ENCODE measurements around the gene CALML3.

The CALML3 gene

GRCh38 chr10:5538892-5539651 is 14.3 kb downstream of the CALML3 start:
- DNase-seq (ENCODE audit: low read depth) = no peak

- DNase-seq (ENCODE audit: low read depth) = no peak
Measured at GRCh38 chr10:5540080-5540479, 15.3 kb downstream of the CALML3 start.

GRCh38 chr10:5540891-5541290 is 16.1 kb downstream of the CALML3 start:
- no peak for DNase-seq (ENCODE audit: low read depth)

- DNase-seq (ENCODE audit: low read depth) = no peak
Measured at GRCh38 chr10:5542100-5542499, 17.3 kb downstream of the CALML3 start.

- DNase-seq (ENCODE audit: low read depth) = no peak
Measured at GRCh38 chr10:5543623-5544022, 18.9 kb downstream of the CALML3 start.

DNA sequence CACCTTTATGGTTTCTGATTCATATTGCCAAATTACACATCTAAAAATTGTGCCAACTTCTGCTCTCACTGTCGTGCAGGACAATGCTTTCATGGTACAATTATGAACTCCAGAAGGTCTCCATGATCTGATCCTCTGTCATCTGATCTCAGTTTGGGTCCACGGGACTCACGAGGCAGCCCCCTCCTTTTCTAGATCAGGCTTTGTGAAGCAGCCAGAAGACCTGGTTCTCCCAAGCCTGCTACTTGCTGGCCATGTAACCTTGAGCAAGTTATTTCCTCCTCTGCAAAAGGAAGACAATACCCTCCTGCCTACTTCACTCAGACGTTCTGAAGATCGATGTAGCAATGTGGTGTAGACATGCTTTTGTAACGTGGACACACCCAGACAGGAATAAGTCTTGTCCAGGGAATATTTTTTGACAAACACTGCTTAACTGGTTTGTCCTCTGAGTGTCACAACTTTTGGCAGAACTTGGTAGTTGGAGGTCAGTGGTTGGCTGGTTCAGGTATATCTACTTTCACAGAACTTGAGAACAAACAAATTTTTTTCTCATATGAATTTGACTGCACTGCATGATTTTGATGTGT is 19.6 kb downstream of the CALML3 start:
- DNase-seq (ENCODE audit: low read depth) = no peak

- no peak for DNase-seq (ENCODE audit: low read depth)
Measured at GRCh38 chr10:5545011-5545410, 20.2 kb downstream of the CALML3 start.

DNA sequence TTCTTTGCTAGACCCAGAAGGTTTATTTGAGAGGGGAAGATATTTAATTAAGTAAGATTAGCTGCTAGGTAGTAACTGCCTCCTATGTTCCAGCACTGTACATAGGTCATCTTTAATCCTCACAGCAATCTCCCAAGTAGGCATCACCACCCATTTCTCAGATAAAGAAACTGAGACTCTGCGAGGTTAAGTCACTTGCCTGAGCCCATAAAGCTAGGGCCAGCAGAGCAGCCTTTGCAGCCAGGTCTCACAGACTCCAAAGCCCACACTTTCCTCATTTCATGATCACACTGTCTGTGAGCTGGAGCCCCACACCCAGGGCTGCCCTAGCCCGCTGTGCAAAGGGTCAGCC is 20.6 kb downstream of the CALML3 start:
- DNase-seq (ENCODE audit: low read depth) = no peak

DNA sequence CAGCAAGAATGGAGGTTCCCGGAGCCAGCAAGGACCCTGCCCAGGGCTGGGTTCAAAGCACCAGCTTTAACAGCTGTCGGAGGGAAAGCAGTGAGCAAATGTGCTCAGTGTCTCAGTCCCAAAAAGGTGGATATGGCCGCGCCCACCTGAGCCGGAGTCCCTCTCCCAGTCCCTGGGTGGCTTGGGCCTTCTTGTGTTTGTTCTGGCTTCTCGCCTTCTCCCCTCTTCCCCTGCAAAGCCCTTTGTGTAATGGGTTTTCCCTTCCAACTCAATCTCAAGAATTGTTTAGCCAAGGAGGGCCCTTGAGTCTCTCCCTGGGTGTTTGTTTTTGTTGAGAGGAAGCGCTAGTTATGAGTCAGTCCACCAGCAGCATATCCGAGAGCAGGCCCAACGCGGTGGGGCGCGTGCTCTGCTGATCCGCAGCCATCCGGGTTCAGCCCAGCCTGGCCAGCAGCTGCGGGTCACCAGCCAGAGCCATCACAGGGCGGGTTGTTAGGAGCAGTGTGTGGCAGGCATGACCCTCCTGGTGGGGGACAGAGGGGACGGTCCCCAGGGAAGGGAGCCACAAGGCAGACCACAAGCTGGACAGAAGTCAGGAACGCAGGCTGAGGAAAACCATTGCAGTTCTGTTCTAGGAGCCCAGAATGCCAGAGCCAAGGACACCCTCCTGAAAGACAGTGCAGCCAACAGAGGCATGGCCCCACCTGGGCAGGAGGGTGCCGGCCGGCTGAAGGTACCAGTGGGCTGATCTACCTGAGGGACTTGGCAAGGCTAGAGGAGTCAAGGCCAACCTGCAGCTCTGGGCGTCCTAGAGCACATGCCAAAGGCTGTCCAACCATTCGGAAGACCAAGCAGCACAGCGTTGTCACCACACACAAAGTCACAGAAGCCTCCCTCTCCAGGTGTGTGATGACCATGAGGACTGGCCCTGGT is 21.3 kb downstream of the CALML3 start:
- no peak for DNase-seq (ENCODE audit: low read depth)

DNA sequence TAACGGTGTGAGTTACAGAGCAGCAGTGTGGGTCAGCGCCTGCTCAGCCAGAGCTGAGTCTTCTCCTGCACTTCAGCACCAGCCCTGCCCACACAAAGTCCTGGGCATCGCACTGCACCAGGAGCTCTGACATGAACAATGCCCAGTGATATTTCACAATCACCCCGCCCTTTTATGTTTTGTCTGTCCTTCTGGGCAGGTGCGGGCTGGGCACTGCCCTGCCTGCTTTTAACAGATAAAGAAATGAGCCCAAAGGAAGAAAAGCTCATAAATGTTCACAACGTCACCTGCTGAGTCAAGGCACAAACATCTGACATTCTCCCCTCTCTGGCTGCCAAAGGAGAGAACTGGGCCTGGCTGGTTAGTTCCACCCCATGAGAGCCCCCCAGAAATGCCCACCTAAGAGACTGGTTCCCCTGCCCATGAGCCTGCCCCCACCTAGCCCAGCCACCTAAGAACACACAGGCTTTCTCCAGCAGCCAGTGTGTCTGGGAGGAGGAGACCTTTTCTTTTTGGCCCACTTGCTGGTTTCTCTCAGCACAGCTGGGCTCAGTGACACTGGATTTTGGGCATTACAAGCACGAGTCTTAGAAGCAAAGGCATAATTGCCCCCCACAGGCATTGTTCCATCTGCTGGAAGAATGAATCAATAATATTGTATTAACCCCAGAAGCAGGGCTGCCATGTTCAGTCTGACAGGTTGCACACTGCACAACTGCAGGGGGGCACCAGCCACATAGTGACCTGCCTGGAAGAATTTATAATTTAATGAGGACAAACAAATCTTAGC is 22.3 kb downstream of the CALML3 start:
- DNase-seq (ENCODE audit: low read depth) = no peak

DNA sequence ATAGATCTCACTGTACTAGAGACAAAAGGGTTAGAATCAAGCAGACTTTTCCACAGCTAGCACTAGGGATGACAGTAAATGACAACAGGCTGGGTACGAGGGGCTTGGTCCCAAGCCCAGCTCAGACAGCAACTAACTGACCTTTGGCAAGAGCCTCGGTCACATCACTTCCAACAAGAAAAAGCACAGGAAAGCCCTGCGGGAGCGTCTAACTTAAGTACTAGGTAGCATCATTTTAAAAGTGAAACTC is 22.8 kb downstream of the CALML3 start:
- DNase-seq (ENCODE audit: low read depth) = no peak

GRCh38 chr10:5547931-5548660 is 23.3 kb downstream of the CALML3 start:
- DNase-seq (ENCODE audit: low read depth) = no peak

DNA sequence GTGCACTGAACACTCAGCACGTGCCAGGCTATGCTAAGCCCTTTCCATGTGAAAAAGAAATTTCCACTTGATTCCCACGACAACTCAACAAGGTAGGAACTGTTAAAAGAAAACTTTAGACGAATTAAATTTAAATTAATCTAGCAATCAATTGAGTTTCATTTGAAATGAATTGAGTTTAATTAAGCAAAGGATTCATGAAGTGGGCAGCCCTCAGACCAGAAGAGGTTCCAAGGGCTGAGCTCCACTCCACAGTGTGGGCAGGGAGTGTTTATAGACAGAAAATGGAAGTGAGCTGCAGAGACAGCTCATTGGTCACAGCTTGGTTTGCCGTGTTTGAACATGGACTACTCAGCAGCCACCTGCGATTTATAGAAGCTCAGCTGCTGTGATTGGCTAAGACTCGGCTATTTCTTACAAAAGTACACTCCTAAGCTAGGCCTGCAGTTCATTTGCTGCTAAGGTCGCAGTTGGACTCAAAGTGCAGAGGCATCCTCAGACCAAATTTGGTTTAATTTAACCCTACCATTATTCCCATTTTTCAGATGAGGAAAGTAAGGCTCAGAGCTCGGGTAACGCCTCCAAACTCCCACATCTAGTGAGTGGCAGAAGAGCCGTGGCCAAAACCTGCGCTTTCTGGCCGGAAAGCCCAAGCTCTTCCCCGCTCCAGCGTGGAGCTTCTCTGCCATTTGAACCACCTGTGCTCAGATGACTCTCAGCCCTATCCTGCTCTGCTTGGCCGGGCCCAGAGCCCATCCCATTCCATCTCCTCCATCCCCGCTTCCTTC is 24.9 kb downstream of the CALML3 start:
- no peak for DNase-seq (ENCODE audit: low read depth)

DNA sequence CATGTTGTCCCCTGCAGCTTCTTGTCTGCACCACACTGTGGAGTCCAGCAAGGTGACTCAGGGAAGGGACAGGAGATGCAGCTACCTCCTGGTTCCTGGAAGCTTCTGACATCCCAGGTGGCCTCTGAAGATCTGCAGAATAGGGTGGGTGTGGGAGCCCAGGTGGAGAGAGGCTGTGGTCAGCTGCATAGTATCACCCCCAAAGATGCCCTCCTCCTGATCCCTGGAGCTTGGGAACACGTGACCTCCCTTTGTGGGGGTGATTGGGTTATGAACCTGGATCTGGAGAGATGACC is 25.4 kb downstream of the CALML3 start:
- no peak for DNase-seq (ENCODE audit: low read depth)

DNA sequence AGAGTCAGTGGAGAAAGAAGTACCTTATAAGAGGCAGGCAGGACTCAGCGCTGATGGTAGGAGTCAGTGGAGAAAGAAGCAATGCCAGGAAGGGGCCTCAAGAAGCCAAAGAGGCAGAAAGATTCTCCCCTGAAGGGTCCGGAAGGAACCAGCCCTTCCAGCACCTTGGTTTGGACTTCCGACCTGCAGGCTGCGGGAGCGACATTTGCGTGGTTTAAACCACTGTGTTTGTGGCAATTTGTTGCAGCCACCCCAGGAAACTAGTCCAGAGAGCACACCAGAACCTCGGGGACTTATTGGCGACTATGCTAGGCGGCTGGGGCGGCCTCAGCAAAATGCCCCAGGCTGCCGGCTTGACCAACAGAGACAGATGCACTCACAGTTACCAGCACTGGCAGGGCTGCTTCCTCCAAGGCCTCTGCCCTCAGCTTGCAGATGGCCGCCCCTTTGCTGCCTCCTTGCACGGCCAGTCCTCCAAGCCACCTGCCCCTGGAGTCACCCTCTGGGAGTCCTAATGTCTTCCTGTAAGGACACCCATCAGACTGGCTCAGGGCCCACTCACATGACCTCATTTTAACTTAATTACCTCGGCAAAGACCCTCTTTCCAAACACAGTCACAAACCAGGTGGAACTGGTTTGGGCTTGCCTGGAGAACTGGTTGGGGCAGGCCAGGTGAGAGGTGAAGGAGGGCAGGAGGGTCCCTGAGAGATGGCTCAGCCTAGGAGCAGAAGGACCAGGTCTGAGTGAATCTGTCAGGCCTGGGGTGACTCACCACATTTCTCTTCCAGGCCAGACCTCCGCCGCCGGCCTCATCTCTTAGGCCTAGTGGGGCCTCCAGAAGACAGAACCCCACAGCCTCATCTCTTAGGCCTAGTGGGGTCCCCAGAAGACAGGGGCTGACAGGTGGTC is 26.1 kb downstream of the CALML3 start:
- DNase-seq (ENCODE audit: low read depth) = no peak

- DNase-seq (ENCODE audit: low read depth) = peak; percentile 17
Measured at GRCh38 chr10:5551531-5552375, 27.0 kb downstream of the CALML3 start.

DNA sequence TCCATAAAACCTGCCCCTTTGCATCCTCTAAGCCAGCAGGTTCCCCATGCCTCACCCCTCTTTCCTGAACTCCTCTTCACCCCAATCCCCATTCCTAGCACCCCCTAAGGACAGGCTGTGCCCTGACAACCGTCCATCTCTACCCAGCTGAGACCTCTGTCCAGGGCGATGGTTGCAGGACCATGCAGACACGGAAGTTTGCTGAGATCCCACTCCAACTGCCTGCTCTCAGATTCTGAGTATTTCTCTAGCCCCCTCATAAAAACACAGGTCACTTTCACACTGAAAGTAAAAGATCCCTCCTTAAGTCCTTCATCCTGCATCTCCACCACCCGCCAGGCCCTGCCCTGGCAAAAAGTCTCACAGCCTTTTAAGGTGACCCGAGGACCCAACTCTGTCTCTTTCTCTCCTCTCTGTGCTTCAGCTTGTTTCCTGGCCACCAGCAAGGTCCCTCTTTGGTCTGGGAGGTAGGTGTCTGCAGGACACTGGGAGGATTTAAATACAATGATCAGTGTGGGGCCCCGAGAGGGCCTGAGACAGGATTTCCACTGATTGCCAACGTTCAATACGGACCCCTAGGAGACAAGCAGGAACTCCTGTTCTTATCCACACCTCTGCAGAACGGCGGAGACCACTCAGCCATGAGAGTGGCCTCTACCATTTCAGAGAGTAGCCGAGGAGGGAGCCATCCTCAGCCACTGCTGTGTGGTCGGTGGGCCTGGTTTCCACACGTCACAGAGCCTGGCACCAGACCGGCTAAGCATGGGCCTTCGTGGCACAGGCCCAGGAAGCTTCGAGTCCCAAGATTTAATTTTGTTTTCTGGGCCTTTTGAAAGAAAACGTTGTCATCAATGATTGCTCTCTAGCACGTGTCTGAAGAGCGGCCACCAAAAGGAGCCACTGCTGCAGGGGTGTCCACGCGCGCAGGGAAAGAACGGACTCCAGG is 27.9 kb downstream of the CALML3 start:
- DNase-seq (ENCODE audit: low read depth) = no peak
